ENCODE data around the gene DCLK3.

DCLK3 gene

GRCh38 chr3:36678216-36679013 is 85.9 kb downstream of the DCLK3 start:
- Histone ChIP-seq H3K27me3 (replicated peaks; ENCODE audit: insufficient read depth, low read length) (no peaks in the 10 kb centered on the region), H3K9ac (ENCODE audit: low read length) (no peak overlapping the region), H3K4me3 (ENCODE audit: low read length) (no peak overlapping the region), H3K79me2 (ENCODE audit: low read length) (no peaks in the 10 kb centered on the region), H3K4me1 (ENCODE audit: low read length) (no peaks in the 10 kb centered on the region), H3K27ac (ENCODE audit: low read length) (no peak overlapping the region), H2AFZ (ENCODE audit: low read length) (no peak overlapping the region), H4K20me1 (ENCODE audit: insufficient read depth, low read length) (no peaks in the 10 kb centered on the region), H3K4me2 (ENCODE audit: low read depth, low read length) (no peak overlapping the region), H3K9me2 (replicated peaks; ENCODE audit: insufficient read depth, low read length) (no peaks in the 10 kb centered on the region), H3K9me3 (replicated peaks; ENCODE audit: insufficient read depth, low read length) (no peaks in the 10 kb centered on the region), H3F3A (ENCODE audit: insufficient read depth, low read length) (no peaks in the 10 kb centered on the region), H3K36me3 (replicated peaks; ENCODE audit: insufficient read depth, low read length) (no peaks in the 10 kb centered on the region)
- no peak for DNase-seq
- TF ChIP-seq CTCF (IDR thresholded peaks at IDR 0.05; ENCODE audit: low read length) (no peak), EZH2 (optimal IDR thresholded peaks at IDR 0.05; ENCODE audit: low read depth, low read length) (no peak), EZH2phosphoT487 (IDR thresholded peaks at IDR 0.05; ENCODE audit: low read length) (no peak)

- Histone ChIP-seq H3K4me3 (ENCODE audit: low read length) (no peak overlapping the region), H3K9ac (ENCODE audit: low read length) (no peak overlapping the region), H3K27ac (ENCODE audit: low read length) (no peak overlapping the region), H3K4me2 (ENCODE audit: low read depth, low read length) (no peak overlapping the region), H3K4me1 (ENCODE audit: low read length) (no peaks in the 10 kb centered on the region), H3K27me3 (replicated peaks; ENCODE audit: insufficient read depth, low read length) (no peaks in the 10 kb centered on the region), H3K9me3 (replicated peaks; ENCODE audit: insufficient read depth, low read length) (no peaks in the 10 kb centered on the region), H4K20me1 (ENCODE audit: insufficient read depth, low read length) (no peaks in the 10 kb centered on the region), H3K36me3 (replicated peaks; ENCODE audit: insufficient read depth, low read length) (no peaks in the 10 kb centered on the region), H2AFZ (ENCODE audit: low read length) (no peak overlapping the region), H3K9me2 (replicated peaks; ENCODE audit: insufficient read depth, low read length) (no peaks in the 10 kb centered on the region), H3K79me2 (ENCODE audit: low read length) (no peaks in the 10 kb centered on the region), H3F3A (ENCODE audit: insufficient read depth, low read length) (no peaks in the 10 kb centered on the region)
- no peak for TF ChIP-seq EZH2 (optimal IDR thresholded peaks at IDR 0.05; ENCODE audit: low read depth, low read length)
- no peak for TF ChIP-seq CTCF (IDR thresholded peaks at IDR 0.05; ENCODE audit: low read length)
- TF ChIP-seq EZH2phosphoT487 (IDR thresholded peaks at IDR 0.05; ENCODE audit: low read length) = no peak
- DNase-seq = no peak
Observed at GRCh38 chr3:36677331-36678007, 86.9 kb downstream of the DCLK3 start.

GRCh38 chr3:36674816-36675215 is 89.5 kb downstream of the DCLK3 start:
- Histone ChIP-seq H3F3A (ENCODE audit: insufficient read depth, low read length) (no peaks in the 10 kb centered on the region), H3K27ac (ENCODE audit: low read length) (no peak overlapping the region), H3K9me2 (replicated peaks; ENCODE audit: insufficient read depth, low read length) (no peaks in the 10 kb centered on the region), H3K4me3 (ENCODE audit: low read length) (no peak overlapping the region), H3K79me2 (ENCODE audit: low read length) (no peaks in the 10 kb centered on the region), H3K9ac (ENCODE audit: low read length) (no peak overlapping the region), H2AFZ (ENCODE audit: low read length) (no peak overlapping the region), H3K4me2 (ENCODE audit: low read depth, low read length) (no peak overlapping the region), H3K36me3 (replicated peaks; ENCODE audit: insufficient read depth, low read length) (no peaks in the 10 kb centered on the region), H3K27me3 (replicated peaks; ENCODE audit: insufficient read depth, low read length) (no peaks in the 10 kb centered on the region), H4K20me1 (ENCODE audit: insufficient read depth, low read length) (no peaks in the 10 kb centered on the region), H3K9me3 (replicated peaks; ENCODE audit: insufficient read depth, low read length) (no peaks in the 10 kb centered on the region), H3K4me1 (ENCODE audit: low read length) (no peaks in the 10 kb centered on the region)
- no peak for DNase-seq
- no peak for TF ChIP-seq CTCF (IDR thresholded peaks at IDR 0.05; ENCODE audit: low read length)
- TF ChIP-seq EZH2 (optimal IDR thresholded peaks at IDR 0.05; ENCODE audit: low read depth, low read length) = no peak
- no peak for TF ChIP-seq EZH2phosphoT487 (IDR thresholded peaks at IDR 0.05; ENCODE audit: low read length)

Measured in MM.1S (cell line).